ENCODE data around the gene XPC.

GRCh38 chr3:14119651-14120050, 58.8 kb downstream of the XPC start:
- TF ChIP-seq, protein P1, sequence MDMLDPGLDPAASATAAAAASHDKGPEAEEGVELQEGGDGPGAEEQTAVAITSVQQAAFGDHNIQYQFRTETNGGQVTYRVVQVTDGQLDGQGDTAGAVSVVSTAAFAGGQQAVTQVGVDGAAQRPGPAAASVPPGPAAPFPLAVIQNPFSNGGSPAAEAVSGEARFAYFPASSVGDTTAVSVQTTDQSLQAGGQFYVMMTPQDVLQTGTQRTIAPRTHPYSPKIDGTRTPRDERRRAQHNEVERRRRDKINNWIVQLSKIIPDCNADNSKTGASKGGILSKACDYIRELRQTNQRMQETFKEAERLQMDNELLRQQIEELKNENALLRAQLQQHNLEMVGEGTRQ (IDR thresholded peaks at IDR 0.05; ENCODE audit: low read length): no peak
- TF ChIP-seq PHF8 (conservative IDR thresholded peaks at IDR 0.05; ENCODE audit: low read depth, low read length): no peak
- TF ChIP-seq, protein P2, sequence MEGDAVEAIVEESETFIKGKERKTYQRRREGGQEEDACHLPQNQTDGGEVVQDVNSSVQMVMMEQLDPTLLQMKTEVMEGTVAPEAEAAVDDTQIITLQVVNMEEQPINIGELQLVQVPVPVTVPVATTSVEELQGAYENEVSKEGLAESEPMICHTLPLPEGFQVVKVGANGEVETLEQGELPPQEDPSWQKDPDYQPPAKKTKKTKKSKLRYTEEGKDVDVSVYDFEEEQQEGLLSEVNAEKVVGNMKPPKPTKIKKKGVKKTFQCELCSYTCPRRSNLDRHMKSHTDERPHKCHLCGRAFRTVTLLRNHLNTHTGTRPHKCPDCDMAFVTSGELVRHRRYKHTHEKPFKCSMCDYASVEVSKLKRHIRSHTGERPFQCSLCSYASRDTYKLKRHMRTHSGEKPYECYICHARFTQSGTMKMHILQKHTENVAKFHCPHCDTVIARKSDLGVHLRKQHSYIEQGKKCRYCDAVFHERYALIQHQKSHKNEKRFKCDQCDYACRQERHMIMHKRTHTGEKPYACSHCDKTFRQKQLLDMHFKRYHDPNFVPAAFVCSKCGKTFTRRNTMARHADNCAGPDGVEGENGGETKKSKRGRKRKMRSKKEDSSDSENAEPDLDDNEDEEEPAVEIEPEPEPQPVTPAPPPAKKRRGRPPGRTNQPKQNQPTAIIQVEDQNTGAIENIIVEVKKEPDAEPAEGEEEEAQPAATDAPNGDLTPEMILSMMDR (IDR thresholded peaks at IDR 0.05; ENCODE audit: control extremely low read depth in 1 of 3, insufficient read depth in 1 of 3, low read depth in 1 of 3, low read length in 3 of 3): no peak
- TF ChIP-seq EZH2 (IDR thresholded peaks at IDR 0.05; ENCODE audit: low read depth, low read length, severe bottlenecking): no peak

Data from H1 (cell line).